ENCODE data around the gene KIN. TPM values are rescaled to one million over a fixed set of nuclear protein-coding genes. Genes with fewer than 3 reads are reported as not detected.
A peak's percentile ranks its signal among the peaks of the same experiment; 100 is the strongest.
"Not testable (repeated sequence)": the region's sequence is repeated elsewhere in the genome, so short reads cannot be mapped to it uniquely, and the experiment has no call there.

KIN gene
- total RNA-seq: 10 to 100 TPM; 13.0 to 19.4 (median 14.9) TPM

- Mint-ChIP-seq H3K27me3 (ENCODE audit: low read depth) (no peaks in the 10 kb centered on the region), H3K36me3 (ENCODE audit: insufficient read depth) (peaks cover 24% of the 10 kb centered on the region), H3K4me3 (no peak within 1 kb of the TSS), H3K9me3 (no peaks in the 10 kb centered on the region), H3K4me1 (ENCODE audit: low read depth) (peaks cover 55% of the 10 kb centered on the region)
- ATAC-seq (peak; percentile 96), DNase-seq (peak; percentile 96)
Observed at GRCh38 chr10:7787857-7788638, at the start of gene KIN, which contains the start of gene ATP5F1C. Gene KIN (minus strand): TSS chr10:7787993. CDS start chr10:7787933, 60 bp downstream. Gene ATP5F1C (plus strand): TSS chr10:7788177. CDS start chr10:7788208, 31 bp downstream.

- no peak for DNase-seq
- ATAC-seq: no peak
- H3K4me3 Mint-ChIP-seq: no peak overlapping the region
- no peaks in the 10 kb centered on the region for H3K27me3 Mint-ChIP-seq (ENCODE audit: low read depth)
- H3K4me1 Mint-ChIP-seq (ENCODE audit: low read depth): peaks cover 32% of the 10 kb centered on the region
- H3K36me3 Mint-ChIP-seq (ENCODE audit: insufficient read depth): peaks cover 31% of the 10 kb centered on the region
- no peaks in the 10 kb centered on the region for H3K9me3 Mint-ChIP-seq
Observed at GRCh38 chr10:7836571-7836970, 48.8 kb upstream of the KIN start.

DNA sequence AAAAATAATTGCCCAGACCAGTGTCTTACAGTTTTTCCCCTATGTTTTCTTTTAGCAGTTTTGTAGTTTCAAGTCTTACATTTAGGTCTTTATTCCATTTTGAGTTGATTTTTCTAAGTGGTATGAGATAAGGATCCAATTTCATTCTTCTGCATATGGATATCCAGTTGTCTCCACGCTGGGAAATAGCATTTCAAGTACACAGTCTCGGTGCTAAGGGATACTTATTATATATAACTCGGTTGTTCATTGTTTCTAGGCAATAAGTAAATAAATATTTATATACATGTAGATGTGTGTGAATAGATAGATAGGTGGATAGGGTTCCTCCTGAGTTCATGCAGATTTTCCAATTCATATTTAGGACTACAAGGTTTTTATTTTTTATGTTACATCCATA, 46.5 kb upstream of the KIN start:
- H3K4me3 Mint-ChIP-seq: no peak overlapping the region
- no peaks in the 10 kb centered on the region for H3K27me3 Mint-ChIP-seq (ENCODE audit: low read depth)
- DNase-seq: no peak
- H3K4me1 Mint-ChIP-seq (ENCODE audit: low read depth): peaks cover 45% of the 10 kb centered on the region
- H3K9me3 Mint-ChIP-seq: no peaks in the 10 kb centered on the region
- ATAC-seq: no peak
- H3K36me3 Mint-ChIP-seq (ENCODE audit: insufficient read depth): peaks cover 30% of the 10 kb centered on the region

DNA sequence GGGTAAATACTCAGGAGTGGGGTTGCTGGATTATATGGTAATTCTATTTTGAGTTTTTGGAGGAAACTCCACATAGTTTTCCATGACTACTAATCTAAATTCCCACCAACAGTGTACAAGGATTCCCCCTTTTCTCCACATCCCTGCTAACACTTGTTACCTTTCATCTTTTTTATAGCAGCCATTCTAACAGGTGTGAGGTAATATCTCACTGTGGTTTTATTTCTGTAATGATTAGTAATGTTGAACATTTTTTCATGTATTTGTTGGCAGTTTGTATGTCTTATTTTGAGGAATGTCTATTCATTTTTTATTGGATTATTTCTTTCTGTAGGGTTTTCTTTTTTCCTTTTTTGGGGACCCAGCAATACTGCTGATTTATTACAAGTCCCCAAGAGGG, 45.4 kb upstream of the KIN start:
- peaks cover 30% of the 10 kb centered on the region for H3K36me3 Mint-ChIP-seq (ENCODE audit: insufficient read depth)

DNA sequence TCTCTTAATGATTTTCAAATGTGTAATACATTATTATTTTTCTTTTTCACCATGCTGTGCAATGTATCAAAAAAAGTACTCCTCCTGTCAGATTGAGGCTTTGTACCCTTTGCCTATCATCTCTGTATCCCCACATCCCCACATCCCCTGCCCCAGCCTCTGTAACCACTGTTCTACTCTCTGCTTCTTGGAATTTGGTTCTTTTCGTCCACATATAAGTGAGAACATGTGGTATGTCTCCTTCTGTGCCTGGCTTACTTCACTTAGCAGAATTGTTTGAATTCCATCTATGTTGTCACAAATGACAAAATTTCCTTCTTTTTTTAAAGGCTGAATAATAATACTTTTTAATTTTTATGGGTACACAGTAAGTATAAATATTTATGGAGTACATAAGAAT, 44.3 kb upstream of the KIN start:
- H3K9me3 Mint-ChIP-seq: no peaks in the 10 kb centered on the region
- H3K27me3 Mint-ChIP-seq (ENCODE audit: low read depth): no peaks in the 10 kb centered on the region
- ATAC-seq (no peak), DNase-seq (no peak)
- peaks cover 51% of the 10 kb centered on the region for H3K4me1 Mint-ChIP-seq (ENCODE audit: low read depth)
- H3K4me3 Mint-ChIP-seq: no peak overlapping the region
- peaks cover 34% of the 10 kb centered on the region for H3K36me3 Mint-ChIP-seq (ENCODE audit: insufficient read depth)

More for the DNA sequence above, 45.4 kb upstream of the KIN start:
- H3K9me3 Mint-ChIP-seq: no peaks in the 10 kb centered on the region
- H3K27me3 Mint-ChIP-seq (ENCODE audit: low read depth): no peaks in the 10 kb centered on the region
- no peak overlapping the region for H3K4me3 Mint-ChIP-seq
- DNase-seq (no peak), ATAC-seq (no peak)
- H3K4me1 Mint-ChIP-seq (ENCODE audit: low read depth): peaks cover 47% of the 10 kb centered on the region

GRCh38 chr10:7829289-7829834, 41.6 kb upstream of the KIN start:
- Mint-ChIP-seq H3K27me3 (ENCODE audit: low read depth) (no peaks in the 10 kb centered on the region), H3K4me1 (ENCODE audit: low read depth) (peaks cover 44% of the 10 kb centered on the region), H3K36me3 (ENCODE audit: insufficient read depth) (peaks cover 35% of the 10 kb centered on the region), H3K9me3 (no peaks in the 10 kb centered on the region), H3K4me3 (no peak overlapping the region)
- DNase-seq (no peak), ATAC-seq (no peak)

DNA sequence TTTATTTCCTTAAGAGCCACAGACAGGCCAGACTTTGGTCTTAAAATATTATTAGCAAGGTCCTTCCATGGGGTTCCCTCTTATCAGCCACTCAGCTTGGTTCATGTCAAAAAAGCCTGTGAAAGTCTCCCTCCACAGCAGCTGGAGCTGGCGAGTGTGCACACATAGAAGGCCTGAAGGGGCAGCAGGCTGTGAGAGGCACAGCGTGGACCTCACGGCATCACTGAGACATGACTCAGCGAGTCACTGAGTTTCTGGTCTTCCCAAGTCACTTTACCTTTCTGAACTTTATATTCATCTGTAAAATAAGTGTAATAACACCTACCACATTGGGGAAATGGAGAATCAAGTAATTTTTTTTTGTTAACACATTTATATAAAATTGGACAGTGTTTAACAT, 39.2 kb upstream of the KIN start:
- ATAC-seq (no peak), DNase-seq (no peak)
- Mint-ChIP-seq H3K36me3 (ENCODE audit: insufficient read depth) (peaks cover 36% of the 10 kb centered on the region), H3K27me3 (ENCODE audit: low read depth) (no peaks in the 10 kb centered on the region), H3K4me3 (no peak overlapping the region), H3K9me3 (no peaks in the 10 kb centered on the region), H3K4me1 (ENCODE audit: low read depth) (peaks cover 27% of the 10 kb centered on the region)

GRCh38 chr10:7824251-7824650, 36.5 kb upstream of the KIN start:
- ATAC-seq (no peak), DNase-seq (no peak)
- Mint-ChIP-seq H3K4me3 (no peak overlapping the region), H3K36me3 (ENCODE audit: insufficient read depth) (peaks cover 31% of the 10 kb centered on the region), H3K9me3 (no peaks in the 10 kb centered on the region), H3K4me1 (ENCODE audit: low read depth) (peaks cover 35% of the 10 kb centered on the region), H3K27me3 (ENCODE audit: low read depth) (no peaks in the 10 kb centered on the region)

GRCh38 chr10:7819121-7819460, 31.3 kb upstream of the KIN start:
- DNase-seq: no peak

GRCh38 chr10:7818295-7819120, 30.7 kb upstream of the KIN start, which contains the start of gene TAF3:
Gene TAF3 (plus strand): TSS chr10:7818505. CDS start chr10:7818710, 205 bp downstream.
- H3K4me1 Mint-ChIP-seq (ENCODE audit: low read depth): peaks cover 33% of the 10 kb centered on the region
- H3K27me3 Mint-ChIP-seq (ENCODE audit: low read depth): peaks cover 4% of the 10 kb centered on the region
- DNase-seq (peak; percentile 89), ATAC-seq (peak; percentile 92 to 95)
- peaks cover 5% of the 10 kb centered on the region for H3K36me3 Mint-ChIP-seq (ENCODE audit: insufficient read depth)
- H3K9me3 Mint-ChIP-seq: no peaks in the 10 kb centered on the region
- peak within 1 kb of the TSS; percentile 93 for H3K4me3 Mint-ChIP-seq

More at GRCh38 chr10:7819121-7819460, 31.3 kb upstream of the KIN start:
- Mint-ChIP-seq H3K4me1 (ENCODE audit: low read depth) (peaks cover 33% of the 10 kb centered on the region), H3K36me3 (ENCODE audit: insufficient read depth) (peaks cover 5% of the 10 kb centered on the region), H3K9me3 (no peaks in the 10 kb centered on the region), H3K27me3 (ENCODE audit: low read depth) (peaks cover 4% of the 10 kb centered on the region), H3K4me3 (peak overlapping the region; percentile 93)
- ATAC-seq: peak; percentile 25 to 35

DNA sequence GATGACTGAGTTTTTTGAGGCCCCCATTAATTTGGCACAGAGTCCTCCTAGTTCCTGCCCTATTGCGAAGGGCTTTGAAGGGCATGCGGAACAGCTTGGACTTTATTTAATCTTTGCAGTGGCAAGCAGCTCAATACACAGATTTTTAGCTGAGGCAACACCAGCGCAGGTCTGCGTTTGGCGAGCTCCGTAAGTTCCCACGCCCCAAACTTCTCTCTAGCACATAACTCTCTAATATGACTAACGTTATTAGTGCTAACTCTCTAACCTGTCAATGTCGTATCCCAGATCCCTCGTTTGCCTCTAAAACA, 30.1 kb upstream of the KIN start:
- Mint-ChIP-seq H3K27me3 (ENCODE audit: low read depth) (peaks cover 4% of the 10 kb centered on the region), H3K4me3 (peak overlapping the region; percentile 93), H3K4me1 (ENCODE audit: low read depth) (peaks cover 33% of the 10 kb centered on the region), H3K36me3 (ENCODE audit: insufficient read depth) (peaks cover 5% of the 10 kb centered on the region), H3K9me3 (no peaks in the 10 kb centered on the region)
- ATAC-seq (no peak), DNase-seq (no peak)

- DNase-seq (no peak), ATAC-seq (no peak)
- peaks cover 4% of the 10 kb centered on the region for H3K27me3 Mint-ChIP-seq (ENCODE audit: low read depth)
- H3K4me3 Mint-ChIP-seq: peak overlapping the region; percentile 93
- no peaks in the 10 kb centered on the region for H3K9me3 Mint-ChIP-seq
- H3K36me3 Mint-ChIP-seq (ENCODE audit: insufficient read depth): peaks cover 5% of the 10 kb centered on the region
- peaks cover 33% of the 10 kb centered on the region for H3K4me1 Mint-ChIP-seq (ENCODE audit: low read depth)
Observed at GRCh38 chr10:7817576-7817975, 29.8 kb upstream of the KIN start.

- DNase-seq (no peak), ATAC-seq (no peak)
- H3K4me1 Mint-ChIP-seq (ENCODE audit: low read depth): peaks cover 10% of the 10 kb centered on the region
- H3K4me3 Mint-ChIP-seq: no peak overlapping the region
- H3K27me3 Mint-ChIP-seq (ENCODE audit: low read depth): peaks cover 4% of the 10 kb centered on the region
- H3K36me3 Mint-ChIP-seq (ENCODE audit: insufficient read depth): no peaks in the 10 kb centered on the region
- H3K9me3 Mint-ChIP-seq: no peaks in the 10 kb centered on the region
Observed at GRCh38 chr10:7813481-7813880, 25.7 kb upstream of the KIN start.

- not testable (repeated sequence) for DNase-seq; H3K4me1 Mint-ChIP-seq (ENCODE audit: low read depth); H3K9me3 Mint-ChIP-seq; H3K4me3 Mint-ChIP-seq; H3K36me3 Mint-ChIP-seq (ENCODE audit: insufficient read depth); ATAC-seq; H3K27me3 Mint-ChIP-seq (ENCODE audit: low read depth)
Observed at GRCh38 chr10:7811743-7812142, 23.9 kb upstream of the KIN start.
